HG03175 (cell line): ENCODE results near the gene NEU4.
A peak's percentile ranks its signal among the peaks of the same experiment; 100 is the strongest.
"Not testable (repeated sequence)": the region's sequence is repeated elsewhere in the genome, so short reads cannot be mapped to it uniquely, and the experiment has no call there.

Source experiments
- ATAC-seq: cut with Tn5 transposase; IDR thresholded peaks from one replicate; pipeline ENCODE4 v1.9.1; 2021; ENCODE audit warnings: mild to moderate bottlenecking, moderate library complexity; ENCODE audit not compliant: unreplicated experiment

The NEU4 gene

GRCh38 chr2:241823531-241824437 lies 14.8 kb downstream of the NEU4 start:
- ATAC-seq = not testable (repeated sequence)

GRCh38 chr2:241827394-241827793 lies 18.4 kb downstream of the NEU4 start:
- ATAC-seq = no peak

GRCh38 chr2:241833101-241833663 lies 24.2 kb downstream of the NEU4 start:
- no peak for ATAC-seq

GRCh38 chr2:241833756-241834526 lies 24.9 kb downstream of the NEU4 start:
- not testable (repeated sequence) for ATAC-seq

GRCh38 chr2:241834527-241835210 lies 25.7 kb downstream of the NEU4 start:
- no peak for ATAC-seq

- no peak for ATAC-seq
Measured at GRCh38 chr2:241835611-241836010, 26.6 kb downstream of the NEU4 start.

- ATAC-seq = no peak
Measured at GRCh38 chr2:241836292-241836691, 27.3 kb downstream of the NEU4 start.

- no peak for ATAC-seq
Measured at GRCh38 chr2:241837197-241837965, 28.4 kb downstream of the NEU4 start.

- ATAC-seq = no peak
Measured at GRCh38 chr2:241841181-241842066, 32.4 kb downstream of the NEU4 start.

- ATAC-seq = no peak
Measured at GRCh38 chr2:241842067-241842415, 33.0 kb downstream of the NEU4 start.

- ATAC-seq = no peak
Measured at GRCh38 chr2:241842620-241843211, 33.7 kb downstream of the NEU4 start.

GRCh38 chr2:241843321-241844065 lies 34.5 kb downstream of the NEU4 start:
- peak; percentile 20 for ATAC-seq

- ATAC-seq = peak; percentile 71
Measured at GRCh38 chr2:241844066-241844728, 35.2 kb downstream of the NEU4 start.

GRCh38 chr2:241844831-241845578 lies 36.0 kb downstream of the NEU4 start:
- ATAC-seq = no peak

- no peak for ATAC-seq
Measured at GRCh38 chr2:241846406-241846805, 37.4 kb downstream of the NEU4 start.

- ATAC-seq = no peak
Measured at GRCh38 chr2:241848761-241849615, 40.0 kb downstream of the NEU4 start.
